Right hindlimb (tissue), 1 donor: ENCODE results near the gene HDAC1.
A peak's percentile ranks its signal among the peaks of the same experiment; 100 is the strongest.

Experiments
- DNase-seq: peaks from one replicate; pipeline ENCODE4 v3.0.0-alpha.2; 2018

Gene HDAC1

GRCh38 chr1:32331549-32331948 lies 39.7 kb downstream of the HDAC1 start:
- DNase-seq, result no peak

GRCh38 chr1:32332290-32333079 lies 40.6 kb downstream of the HDAC1 start:
- DNase-seq, result no peak

- DNase-seq, result no peak
Observed at GRCh38 chr1:32333251-32333963, 41.5 kb downstream of the HDAC1 start.

- DNase-seq, result no peak
Observed at GRCh38 chr1:32334274-32334861, 42.5 kb downstream of the HDAC1 start.

GRCh38 chr1:32334864-32335534 lies 43.1 kb downstream of the HDAC1 start:
- peak; percentile 68 for DNase-seq

- DNase-seq, result no peak
Observed at GRCh38 chr1:32335535-32335789, 43.6 kb downstream of the HDAC1 start.

- peak; percentile 89 for DNase-seq
Observed at GRCh38 chr1:32335790-32336590, 44.1 kb downstream of the HDAC1 start, which contains the start of gene MARCKSL1. Gene MARCKSL1, minus strand, starts transcription at chr1:32336233. Its CDS starts 200 bp downstream, at chr1:32336033.

GRCh38 chr1:32336591-32336932 lies 44.7 kb downstream of the HDAC1 start:
- no peak for DNase-seq

GRCh38 chr1:32336963-32337675 lies 45.2 kb downstream of the HDAC1 start:
- DNase-seq, result peak; percentile 35

- DNase-seq, result peak; percentile 75
Observed at GRCh38 chr1:32337855-32338636, 46.2 kb downstream of the HDAC1 start.

GRCh38 chr1:32338637-32339145 lies 46.8 kb downstream of the HDAC1 start:
- DNase-seq, result no peak

GRCh38 chr1:32339363-32339978 lies 47.6 kb downstream of the HDAC1 start:
- DNase-seq, result no peak

GRCh38 chr1:32341186-32341757 lies 49.4 kb downstream of the HDAC1 start:
- DNase-seq, result no peak

GRCh38 chr1:32341971-32342370 lies 50.1 kb downstream of the HDAC1 start:
- no peak for DNase-seq

GRCh38 chr1:32342704-32343103 lies 50.8 kb downstream of the HDAC1 start:
- no peak for DNase-seq

- no peak for DNase-seq
Observed at GRCh38 chr1:32345289-32345827, 53.5 kb downstream of the HDAC1 start.

- no peak for DNase-seq
Observed at GRCh38 chr1:32346532-32347157, 54.8 kb downstream of the HDAC1 start.

GRCh38 chr1:32349211-32349708 lies 57.4 kb downstream of the HDAC1 start:
- peak; percentile 49 for DNase-seq

- no peak for DNase-seq
Observed at GRCh38 chr1:32350785-32351398, 59.0 kb downstream of the HDAC1 start.
